ENCODE data around the gene NFE2L1. TPM values are rescaled to one million over a fixed set of nuclear protein-coding genes. Genes with fewer than 3 reads are reported as not detected.
"Not testable (repeated sequence)": the region's sequence is repeated elsewhere in the genome, so short reads cannot be mapped to it uniquely, and the experiment has no call there.

NFE2L1 gene
- total RNA-seq: 100 to 1,000 TPM in 4 of 6 experiments, 10 to 100 TPM in 2; 63.1 to 156 (median 117) TPM
- long read RNA-seq, partial matches to known transcripts: 0 of 17 reads
- long read RNA-seq, other reads (novel, unspliced or antisense): 17 of 17 reads

GRCh38 chr17:48047741-48048383 is at the start of gene NFE2L1:
Gene NFE2L1, plus strand, starts transcription at chr17:48048359. Its CDS starts 2,760 bp downstream, at chr17:48051119.
- Histone ChIP-seq H3K4me3 (peak within 1 kb of the TSS; percentile 66 to 88 (median 83)), H3K27ac (peak within 1 kb of the TSS; percentile 91 to 96 (median 94)), H3K9me3 (no peaks in the 10 kb centered on the region), H3K4me1 (peaks cover 2 to 41% (median 15%) of the 10 kb centered on the region in 4 donors), H3K27me3 (no peaks in the 10 kb centered on the region), H3K36me3 (peaks cover 0 to 11% (median 0%) of the 10 kb centered on the region in 4 donors)
- 0% methylated on average over 36 of the region's 47 CpGs for WGBS (ENCODE audit: insufficient coverage, low coverage, low lambda C conversion rate, missing lambda C conversion rate)
- DNase-seq: peak; percentile 99 to 100 (median 100)
- peak; percentile 81 to 91 (median 82) for ATAC-seq
- intact Hi-C loops (cut with DNase I): no loop called here
- TF ChIP-seq POLR2A (IDR thresholded peaks at IDR 0.05): peak; percentile 66
- TF ChIP-seq CTCF (IDR thresholded peaks at IDR 0.05): no peak

- no CpG with 5 or more reads among the region's 4 CpGs for WGBS (ENCODE audit: insufficient coverage, low coverage, low lambda C conversion rate, missing lambda C conversion rate)
- Histone ChIP-seq H3K27ac (no peak overlapping the region), H3K9me3 (no peaks in the 10 kb centered on the region), H3K36me3 (no peaks in the 10 kb centered on the region), H3K27me3 (no peaks in the 10 kb centered on the region), H3K4me3 (no peak overlapping the region), H3K4me1 (no peaks in the 10 kb centered on the region)
- TF ChIP-seq POLR2A (IDR thresholded peaks at IDR 0.05) (no peak), CTCF (IDR thresholded peaks at IDR 0.05) (no peak)
- ATAC-seq (no peak), DNase-seq (peak in 1 of 3 donors; percentile 11)
- intact Hi-C loops (cut with DNase I): no loop called here
Observed at GRCh38 chr17:47999582-47999981, 48.6 kb upstream of the NFE2L1 start.

- H3K4me3 ChIP-seq: no peak overlapping the region
- H3K27ac ChIP-seq: no peak overlapping the region
- no peaks in the 10 kb centered on the region for H3K36me3 ChIP-seq
- no peak for TF ChIP-seq CTCF (IDR thresholded peaks at IDR 0.05)
- TF ChIP-seq POLR2A (IDR thresholded peaks at IDR 0.05): no peak
- 45% methylated on average over 1 of the region's 1 CpG for WGBS (ENCODE audit: insufficient coverage, low coverage, low lambda C conversion rate, missing lambda C conversion rate)
- H3K27me3 ChIP-seq: no peaks in the 10 kb centered on the region
- intact Hi-C loops (cut with DNase I): no loop called here
- no peaks in the 10 kb centered on the region for H3K9me3 ChIP-seq
- ATAC-seq: peak in 2 of 4 donors; percentile 11 to 41
- DNase-seq: peak in 1 of 3 donors; percentile 15
- H3K4me1 ChIP-seq: no peaks in the 10 kb centered on the region
Observed at GRCh38 chr17:48001197-48001596, 47.0 kb upstream of the NFE2L1 start.

- 80% methylated on average over 5 of the region's 5 CpGs for WGBS (ENCODE audit: insufficient coverage, low coverage, low lambda C conversion rate, missing lambda C conversion rate)
- DNase-seq: not testable (repeated sequence)
- peak overlapping the region in 2 of 3 donors; percentile 29 to 46 for H3K27ac ChIP-seq
Observed at GRCh38 chr17:48001657-48002056, 46.5 kb upstream of the NFE2L1 start.

GRCh38 chr17:48002266-48002915 is 45.8 kb upstream of the NFE2L1 start:
- DNase-seq (no peak), ATAC-seq (peak; percentile 53 to 70 (median 66))
- 31% methylated on average over 3 of the region's 4 CpGs for WGBS (ENCODE audit: insufficient coverage, low coverage, low lambda C conversion rate, missing lambda C conversion rate)
- Histone ChIP-seq H3K4me1 (no peaks in the 10 kb centered on the region), H3K36me3 (no peaks in the 10 kb centered on the region), H3K9me3 (no peaks in the 10 kb centered on the region), H3K4me3 (no peak overlapping the region), H3K27me3 (no peaks in the 10 kb centered on the region), H3K27ac (peak overlapping the region in 2 of 3 donors; percentile 29 to 46)
- intact Hi-C loops (cut with DNase I): no loop called here
- TF ChIP-seq POLR2A (IDR thresholded peaks at IDR 0.05) (no peak), CTCF (IDR thresholded peaks at IDR 0.05) (no peak)

More at GRCh38 chr17:48001657-48002056, 46.5 kb upstream of the NFE2L1 start:
- H3K4me3 ChIP-seq; H3K9me3 ChIP-seq; H3K27me3 ChIP-seq; H3K4me1 ChIP-seq; intact Hi-C loops (cut with DNase I); ATAC-seq; H3K36me3 ChIP-seq: not testable (repeated sequence)

Data from right lobe of liver (tissue), 6 donors.